GM19372 (cell line): ENCODE data around the gene PGBD5.

Experiments
- ATAC-seq: cut with Tn5 transposase; IDR thresholded peaks from one replicate; pipeline ENCODE4 v1.9.1; 2021; ENCODE audit warnings: mild to moderate bottlenecking, low read depth, moderate library complexity; ENCODE audit not compliant: unreplicated experiment

PGBD5 gene

DNA sequence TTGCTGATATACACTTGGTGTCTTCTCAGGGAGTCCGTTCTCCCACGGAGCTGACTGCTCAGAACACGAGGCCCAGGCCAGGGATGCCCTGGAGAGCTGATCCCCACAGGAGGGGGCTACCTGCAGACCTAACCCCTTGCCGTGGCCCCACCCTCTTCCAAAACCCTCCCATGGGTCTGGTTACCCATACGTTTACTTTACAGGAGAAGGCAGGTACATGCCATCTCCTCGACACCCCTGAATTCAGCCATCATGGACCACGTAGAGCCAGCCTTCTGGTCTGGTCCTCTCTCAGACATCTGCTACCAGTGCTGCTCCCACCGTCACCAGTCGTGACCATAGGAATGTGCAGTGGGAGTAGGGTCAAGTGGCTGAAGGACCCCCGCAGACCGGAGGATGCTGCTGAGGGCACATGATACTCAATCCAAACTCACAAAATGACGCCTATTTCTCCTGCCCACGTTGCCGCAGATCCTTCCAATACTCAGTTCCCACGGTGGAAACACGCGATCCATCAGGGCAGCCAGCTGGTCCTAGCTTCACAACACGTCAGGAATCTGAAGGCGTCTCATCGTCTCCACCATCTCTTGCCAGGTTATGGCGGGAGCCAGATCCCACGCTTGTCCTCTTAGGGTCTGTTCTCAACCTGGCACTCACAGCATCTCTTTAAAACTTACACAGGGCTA lies 26.7 kb downstream of the PGBD5 start:
- ATAC-seq = no peak

DNA sequence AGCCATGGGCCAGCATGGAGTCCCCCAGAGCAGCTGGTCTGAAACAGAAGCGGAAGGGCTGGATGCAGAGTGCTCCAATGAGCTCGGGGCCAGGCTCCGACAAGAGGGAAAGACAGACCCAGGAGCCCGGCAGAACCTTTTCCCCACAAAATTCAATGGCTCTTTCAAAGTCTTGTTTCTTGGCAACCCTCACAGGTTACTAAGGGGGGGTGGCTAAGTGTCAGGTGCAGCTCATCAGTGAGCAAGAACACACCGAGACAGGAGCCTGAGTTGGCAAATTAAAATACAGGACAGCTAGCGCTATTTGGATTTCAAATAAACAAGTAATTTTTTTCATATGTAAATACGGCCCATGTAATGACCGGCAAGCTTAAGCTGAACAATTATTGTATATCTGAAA lies 27.3 kb downstream of the PGBD5 start:
- no peak for ATAC-seq

GRCh38 chr1:230396966-230397365 lies 29.2 kb downstream of the PGBD5 start:
- no peak for ATAC-seq

DNA sequence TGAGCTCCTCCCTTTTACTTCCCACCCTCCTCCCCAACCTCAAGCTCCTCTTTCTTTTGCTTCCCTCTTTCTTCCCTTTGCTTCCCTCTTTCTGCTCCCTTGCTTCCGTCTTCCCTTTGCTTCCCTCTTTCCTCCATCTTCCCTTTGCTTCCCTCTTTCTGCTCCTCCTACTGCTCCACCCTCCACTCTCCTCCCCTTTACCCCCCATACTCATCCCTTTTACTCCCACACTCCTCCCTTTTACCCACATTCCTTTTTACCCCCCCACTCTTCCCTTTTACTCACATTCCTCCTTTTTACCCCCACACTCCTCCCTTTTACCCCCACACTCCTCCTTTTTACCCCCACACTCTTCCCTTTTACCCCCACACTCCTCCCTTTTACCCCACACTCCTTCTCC lies 30.2 kb downstream of the PGBD5 start:
- ATAC-seq = no peak

DNA sequence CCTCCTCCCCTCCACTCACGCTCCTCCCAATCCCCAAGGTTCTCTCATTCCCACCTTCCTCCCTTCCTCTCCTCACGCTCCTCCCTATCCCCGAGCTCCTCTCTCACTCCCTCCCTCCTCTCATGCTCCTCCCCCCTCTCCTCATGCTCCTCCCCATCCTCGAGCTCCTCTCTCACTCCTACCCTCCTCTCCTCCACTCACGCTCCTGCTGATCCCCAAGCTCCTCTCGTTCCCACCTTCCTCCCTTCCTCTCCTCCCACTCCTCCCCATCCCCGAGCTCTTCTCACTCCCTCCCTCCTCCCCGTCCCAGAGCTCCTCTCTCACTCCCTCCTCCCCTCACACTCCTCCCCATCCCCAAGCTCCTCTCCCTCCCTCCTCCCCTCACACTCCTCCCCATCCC lies 31.4 kb downstream of the PGBD5 start:
- ATAC-seq = no peak

- ATAC-seq = no peak
These were observed 32.0 kb downstream of the PGBD5 start for GRCh38 chr1:230394134-230394533.

DNA sequence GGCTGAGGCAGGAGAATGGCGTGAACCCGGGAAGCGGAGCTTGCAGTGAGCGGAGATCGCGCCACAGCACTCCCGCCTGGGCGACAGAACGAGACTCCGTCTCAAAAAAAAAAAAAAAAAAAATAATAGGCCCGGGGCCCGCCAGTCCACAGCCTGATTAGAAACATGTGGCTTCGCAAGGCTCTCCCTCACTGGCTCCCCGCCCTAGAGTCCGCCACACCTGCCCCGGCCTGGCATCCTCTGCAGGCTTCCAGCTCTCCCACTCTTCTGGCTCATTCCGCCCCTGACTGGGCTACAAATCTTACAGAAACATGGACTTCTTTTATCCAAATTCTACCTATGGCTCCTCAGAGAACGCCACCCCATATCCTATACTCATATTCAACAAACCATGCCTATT lies 32.4 kb downstream of the PGBD5 start:
- no peak for ATAC-seq

DNA sequence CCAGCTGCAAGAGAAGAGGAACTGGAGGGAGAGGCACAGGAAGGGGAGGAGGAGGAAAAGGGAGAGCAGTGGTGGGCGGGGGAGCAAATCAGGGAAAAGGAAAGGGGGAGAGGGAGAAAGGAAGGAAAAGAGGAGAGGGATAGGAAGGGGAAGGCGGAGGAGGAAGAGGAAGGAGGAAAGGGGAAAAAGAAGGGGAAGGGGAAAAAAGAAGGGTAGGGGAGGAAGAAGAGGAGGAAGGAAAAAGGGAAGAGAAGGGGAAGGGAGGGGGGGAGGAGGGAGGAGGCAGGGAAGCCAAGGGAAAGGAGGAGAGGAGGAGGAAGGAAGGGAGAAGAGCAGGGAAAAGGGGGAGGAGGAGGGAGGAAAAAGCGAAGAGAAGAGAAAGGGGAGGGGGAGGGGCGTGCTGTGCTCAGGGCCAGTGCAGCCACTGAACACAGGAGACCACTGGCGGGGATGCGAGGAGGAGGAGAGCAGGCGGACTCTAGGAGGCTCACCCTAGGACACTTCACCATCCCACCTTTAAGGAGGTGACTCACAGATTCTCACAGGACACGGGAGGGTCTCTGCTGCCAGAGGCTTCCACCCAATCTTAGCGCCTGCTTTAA lies 33.1 kb downstream of the PGBD5 start:
- no peak for ATAC-seq

- ATAC-seq = no peak
These were observed 33.6 kb downstream of the PGBD5 start for GRCh38 chr1:230392536-230392909.

- ATAC-seq = no peak
These were observed 34.2 kb downstream of the PGBD5 start for GRCh38 chr1:230391776-230392535.

- no peak for ATAC-seq
These were observed 35.8 kb downstream of the PGBD5 start for GRCh38 chr1:230390371-230390770.

- no peak for ATAC-seq
These were observed 38.3 kb downstream of the PGBD5 start for GRCh38 chr1:230387876-230388275.

DNA sequence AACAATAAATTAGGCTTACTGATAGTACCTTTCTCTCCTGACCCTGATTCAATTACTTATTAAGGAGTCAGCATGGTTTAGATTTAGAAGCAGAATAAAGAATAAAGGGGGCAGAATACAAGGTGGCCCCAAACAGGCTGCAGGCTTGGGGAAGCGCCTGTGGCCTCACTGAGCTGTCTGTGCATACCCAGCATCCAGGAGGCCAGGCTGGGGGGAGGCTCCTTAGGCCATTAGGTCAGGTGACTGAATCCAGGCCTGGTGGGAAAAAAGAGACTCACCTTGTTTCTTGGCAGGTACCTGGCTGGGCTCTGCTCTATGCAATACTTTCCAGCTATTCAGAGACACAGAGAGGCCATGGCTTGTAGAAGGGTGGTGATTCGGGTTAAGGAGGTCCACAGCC lies 38.8 kb downstream of the PGBD5 start:
- ATAC-seq = no peak

DNA sequence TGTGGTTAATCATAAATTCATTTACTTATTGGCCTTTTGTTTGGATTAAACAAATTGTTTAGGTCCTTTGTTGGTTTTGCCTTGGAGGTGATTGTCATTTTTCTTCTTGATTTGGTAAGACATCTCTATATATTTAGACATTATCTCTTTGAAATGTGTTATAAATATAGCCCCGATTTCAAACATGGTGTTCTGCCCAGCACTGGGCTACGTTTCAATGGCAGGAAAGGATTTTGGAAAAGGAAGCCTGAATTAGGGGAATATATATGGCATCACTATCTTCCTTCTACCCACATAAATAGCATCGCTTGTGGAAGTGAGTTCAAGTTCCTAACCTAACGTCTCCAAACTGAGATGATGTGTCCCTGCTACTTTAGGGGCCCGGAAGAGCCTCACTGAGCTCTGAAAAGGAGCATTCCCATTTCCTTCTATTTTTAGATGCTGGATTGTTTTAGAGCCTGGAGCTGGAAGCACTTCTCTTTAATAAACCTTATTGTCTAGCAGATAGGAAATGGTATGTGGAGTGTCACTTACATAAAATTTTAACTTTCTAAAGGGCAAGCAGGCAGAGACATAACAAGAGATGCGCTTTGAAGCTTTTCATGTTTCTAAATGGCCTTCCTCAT lies 39.4 kb downstream of the PGBD5 start:
- no peak for ATAC-seq

DNA sequence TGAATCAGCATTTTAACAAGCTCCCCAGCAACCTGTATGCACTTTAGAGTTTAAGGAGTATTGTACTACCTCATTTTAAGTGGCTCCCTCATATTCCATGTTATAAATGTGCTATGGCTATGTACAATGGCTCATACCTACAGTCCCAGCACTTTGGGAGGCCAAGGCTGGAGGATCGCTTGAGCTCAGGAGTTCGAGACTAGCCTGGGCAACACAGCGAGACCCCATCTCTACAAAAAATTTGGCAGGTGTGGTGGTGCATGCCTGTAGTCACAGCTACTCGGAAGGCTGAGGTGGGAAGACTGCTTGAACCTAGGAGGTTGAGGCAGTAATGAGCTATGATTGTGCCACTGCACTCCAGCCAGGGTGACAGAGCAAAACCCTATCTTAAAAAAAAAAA lies 40.2 kb downstream of the PGBD5 start:
- no peak for ATAC-seq

DNA sequence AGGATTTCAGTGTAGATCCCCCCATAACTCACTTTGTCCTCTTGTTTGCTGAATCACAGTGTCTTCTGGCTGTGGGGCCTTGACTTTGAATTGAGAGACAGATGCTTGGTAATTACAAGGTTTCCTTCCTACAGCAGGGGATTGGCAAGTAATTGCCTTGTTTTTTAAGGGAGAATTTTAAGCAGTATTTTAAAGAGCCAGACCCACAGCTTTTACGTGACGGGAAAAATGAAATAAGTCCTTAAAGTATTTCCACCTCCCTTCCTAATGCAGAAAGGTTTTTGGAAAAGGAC lies 41.0 kb downstream of the PGBD5 start:
- no peak for ATAC-seq

GRCh38 chr1:230384380-230385157 lies 41.6 kb downstream of the PGBD5 start:
- no peak for ATAC-seq

GRCh38 chr1:230383425-230383824 lies 42.7 kb downstream of the PGBD5 start:
- ATAC-seq = no peak

DNA sequence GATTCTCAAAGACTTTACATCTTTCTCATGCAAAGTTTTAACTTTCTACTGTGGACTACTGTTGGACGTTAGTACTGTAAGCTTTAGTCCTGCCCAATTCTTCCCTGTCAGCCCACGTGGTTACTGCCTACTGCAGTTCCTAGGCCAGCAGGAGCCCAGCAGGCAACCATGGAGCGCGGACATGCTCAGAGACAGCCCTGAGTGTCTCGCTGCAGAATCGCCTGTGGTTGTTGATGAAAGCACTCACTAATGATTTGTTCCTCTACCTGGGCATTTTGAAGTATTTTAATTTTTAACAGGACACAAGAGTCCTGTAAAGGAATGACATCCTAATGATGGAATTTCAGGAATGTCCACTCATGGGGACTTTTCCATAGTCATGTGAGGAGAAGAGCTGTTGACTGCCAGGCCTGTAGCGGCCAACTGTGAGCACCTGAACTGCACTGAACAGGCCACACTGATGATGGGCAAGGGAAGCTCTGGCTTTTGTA lies 44.1 kb downstream of the PGBD5 start:
- no peak for ATAC-seq

DNA sequence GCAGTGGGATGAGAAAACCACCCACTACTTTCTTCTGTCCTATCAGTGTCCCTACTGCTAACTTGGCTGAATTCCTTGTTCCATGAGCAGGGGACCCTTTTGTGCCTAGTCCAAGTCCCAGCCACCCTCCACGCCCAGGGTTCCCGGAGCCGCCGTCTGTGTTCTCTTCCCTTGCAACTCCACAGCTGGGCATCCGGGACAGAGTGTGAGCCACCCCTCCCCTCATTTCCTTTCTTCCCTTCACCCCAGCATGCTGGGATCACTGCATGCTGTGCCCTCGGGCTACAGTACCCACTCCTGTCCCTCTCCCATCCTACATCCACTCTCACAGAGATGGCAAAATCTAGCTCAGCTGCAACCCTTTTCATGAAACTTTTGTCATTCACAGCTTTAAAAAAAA lies 44.5 kb downstream of the PGBD5 start:
- no peak for ATAC-seq

DNA sequence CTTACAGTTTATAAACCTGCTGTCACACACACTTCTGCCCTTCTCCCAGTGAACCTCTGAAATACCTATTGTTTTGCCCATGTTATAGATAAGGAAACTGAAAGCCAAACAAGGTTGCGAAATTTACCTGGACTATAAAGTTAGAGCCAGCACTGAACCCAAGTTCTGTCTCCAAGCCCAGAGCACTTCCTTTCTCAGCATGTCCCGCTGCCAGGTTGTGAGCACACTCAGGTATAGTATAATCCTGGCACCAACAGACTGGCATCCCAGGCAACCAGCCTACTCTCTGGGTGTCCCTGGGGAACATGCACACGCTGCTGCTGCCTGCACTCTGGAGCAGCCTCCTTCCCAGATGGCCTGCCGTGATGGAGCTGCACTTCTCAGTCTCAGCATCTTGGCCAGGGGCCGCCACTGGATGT lies 45.1 kb downstream of the PGBD5 start:
- no peak for ATAC-seq
